CD4-positive, alpha-beta T cell treated with Interferon alpha-2 for 1 hour (primary cell): Measurements from ENCODE around the gene CTF1.
"Not testable (repeated sequence)": the region's sequence is repeated elsewhere in the genome, so short reads cannot be mapped to it uniquely, and the experiment has no call there.

Source experiments
- DNase-seq, 2 donors: peaks; one replicate each; pipeline ENCODE4 v3.0.0-alpha.2; 2020 to 2022

CTF1 gene

GRCh38 chr16:30888856-30889499, 7.4 kb upstream of the CTF1 start:
- no peak for DNase-seq

GRCh38 chr16:30889721-30890120, 6.7 kb upstream of the CTF1 start:
- no peak for DNase-seq

GRCh38 chr16:30891043-30891823, 5.2 kb upstream of the CTF1 start:
- not testable (repeated sequence) for DNase-seq

DNA sequence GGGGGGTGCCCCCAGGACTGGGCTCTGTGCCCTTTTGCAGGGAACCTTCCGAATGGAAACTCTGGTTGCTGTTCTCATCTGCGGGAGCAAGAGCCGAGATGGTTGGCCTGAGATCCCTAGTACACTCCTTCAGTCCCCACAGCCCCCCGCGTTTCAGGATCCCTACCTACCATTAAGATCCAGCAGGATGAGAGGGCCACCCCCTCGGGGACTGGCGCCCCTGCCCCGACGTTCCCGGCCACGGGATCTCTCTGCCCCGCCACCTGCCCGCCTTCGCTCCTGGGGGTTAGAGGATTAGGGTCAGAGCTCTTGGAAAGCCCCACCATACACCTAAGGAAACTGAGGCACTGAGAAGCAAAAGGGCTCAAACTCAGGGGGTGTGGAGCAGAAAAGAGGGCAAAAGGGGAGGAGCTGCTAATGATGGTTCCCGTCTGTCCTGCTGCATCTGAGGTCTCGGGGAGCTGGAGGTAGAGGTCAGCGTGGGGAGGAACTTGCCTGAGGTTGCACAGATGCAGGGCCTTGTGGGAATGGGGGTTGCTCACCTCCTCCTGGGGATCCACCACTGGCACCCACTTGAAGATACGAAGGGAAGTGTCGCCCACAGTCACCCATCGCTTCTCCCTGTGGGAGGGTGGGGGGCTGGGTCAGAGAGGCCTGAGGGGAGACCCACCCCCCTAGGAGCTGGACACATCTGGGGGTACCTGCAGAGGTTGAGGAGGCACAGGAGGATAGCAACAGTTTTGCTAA, 3.6 kb upstream of the CTF1 start:
- DNase-seq = no peak

DNA sequence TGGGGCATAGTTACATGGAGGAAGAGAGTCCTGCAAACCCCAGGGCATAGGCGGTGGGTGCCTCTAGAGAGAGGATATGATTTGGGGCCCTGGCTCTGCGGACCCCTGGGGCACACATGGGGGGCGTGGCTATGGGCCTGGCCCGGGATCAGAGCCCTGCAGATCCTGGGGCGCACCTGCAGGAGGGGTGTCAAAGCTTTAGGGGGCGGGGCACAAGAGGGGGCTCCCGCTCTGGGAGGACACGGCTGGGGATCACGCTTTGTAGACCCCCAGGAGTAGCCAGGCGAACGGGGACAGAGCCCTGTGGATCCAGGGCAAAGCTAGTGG, 3.0 kb upstream of the CTF1 start:
- DNase-seq = peak in 1 of 2 donors; percentile 24

- peak; percentile 81 to 88 for DNase-seq
These were observed 2.5 kb upstream of the CTF1 start, which contains the start of gene BCL7C for GRCh38 chr16:30893744-30894539. TSS of gene BCL7C (minus strand) at chr16:30894077. CDS start at chr16:30893944, 133 bp downstream.

DNA sequence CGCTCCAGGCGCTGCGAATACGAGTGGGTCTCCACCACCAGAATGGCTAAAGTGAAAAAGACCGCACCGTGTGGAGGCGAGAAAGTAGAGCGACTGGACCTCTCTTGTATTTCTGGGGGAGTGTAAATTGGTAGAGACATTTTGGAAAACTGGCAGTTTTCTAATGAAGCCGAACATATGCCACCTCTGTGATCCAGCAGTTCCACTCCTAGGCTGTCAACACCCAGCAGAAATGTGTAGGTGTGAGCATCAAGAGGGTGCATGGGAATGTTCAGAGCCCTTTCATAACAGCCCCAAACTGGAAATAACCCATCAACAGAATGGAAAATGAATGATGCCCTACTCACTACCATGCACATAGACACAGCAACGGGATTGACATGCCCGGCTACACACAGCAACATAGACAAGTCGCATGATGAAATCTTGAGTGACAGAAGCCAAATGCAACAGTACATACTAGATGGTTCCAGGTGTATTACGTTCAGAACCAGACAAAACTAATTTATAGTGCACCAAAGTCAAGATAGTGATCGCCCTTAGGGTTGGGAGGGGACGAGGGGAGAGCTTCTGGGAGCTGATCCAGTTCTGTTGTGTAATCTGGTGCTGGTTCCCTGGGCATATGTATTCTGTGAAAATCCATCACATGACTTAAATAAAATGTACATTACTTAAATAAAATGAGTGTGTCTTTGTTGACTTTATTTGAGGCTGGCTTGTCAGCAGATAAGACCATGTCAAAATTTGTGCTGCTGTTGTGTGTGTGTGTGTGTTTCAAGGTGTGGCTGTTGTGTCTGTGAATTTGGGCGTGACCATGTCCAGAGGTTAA, 1.7 kb upstream of the CTF1 start:
- DNase-seq = peak in 1 of 2 donors; percentile 20

- peak in 1 of 2 donors; percentile 31 for DNase-seq
These were observed 670 bp upstream of the CTF1 start for GRCh38 chr16:30895627-30896260.

DNA sequence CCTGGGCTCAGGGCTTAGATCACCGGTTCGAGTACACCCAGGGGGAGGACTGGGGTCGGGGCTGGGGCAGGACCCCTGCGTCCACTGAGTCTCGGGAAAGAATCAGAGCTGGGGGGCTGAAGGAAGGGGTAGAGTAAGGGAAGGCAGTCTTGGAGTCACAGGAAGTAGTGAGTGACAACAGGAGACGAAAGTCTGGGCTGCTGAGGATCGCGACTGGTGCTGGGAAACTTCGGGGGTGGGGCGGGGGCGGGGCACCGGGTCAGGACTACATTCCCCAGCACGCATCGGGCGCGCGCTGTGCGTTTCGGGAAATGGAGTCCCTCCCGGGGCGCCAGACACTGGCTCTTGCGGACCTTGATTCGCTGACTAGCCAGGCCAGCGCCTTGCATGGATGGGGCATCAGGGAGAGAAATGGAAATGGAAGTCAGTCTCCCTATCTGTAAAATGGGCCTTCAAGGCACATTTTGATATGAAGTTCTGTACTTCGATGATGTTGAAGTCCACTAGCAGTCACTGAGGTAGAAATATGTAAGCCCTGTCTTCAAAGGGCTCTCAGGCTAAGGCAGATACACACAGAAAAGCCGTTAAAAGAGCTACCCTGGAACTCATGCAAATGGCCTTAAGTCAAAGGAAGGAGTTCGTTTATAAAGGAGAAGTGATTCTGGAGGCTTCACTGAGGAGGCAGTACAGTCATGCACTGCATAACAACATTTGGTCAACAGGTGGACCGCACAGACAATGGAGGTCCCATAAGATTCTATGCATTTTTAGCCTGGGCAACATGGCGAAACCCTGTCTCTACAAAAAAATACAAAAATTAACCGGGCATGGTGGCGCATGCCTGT, 697 bp downstream of the CTF1 start:
- DNase-seq = peak; percentile 79 to 83

GRCh38 chr16:30899794-30900193, 3.4 kb downstream of the CTF1 start:
- DNase-seq = no peak

GRCh38 chr16:30900588-30900987, 4.2 kb downstream of the CTF1 start:
- no peak for DNase-seq

DNA sequence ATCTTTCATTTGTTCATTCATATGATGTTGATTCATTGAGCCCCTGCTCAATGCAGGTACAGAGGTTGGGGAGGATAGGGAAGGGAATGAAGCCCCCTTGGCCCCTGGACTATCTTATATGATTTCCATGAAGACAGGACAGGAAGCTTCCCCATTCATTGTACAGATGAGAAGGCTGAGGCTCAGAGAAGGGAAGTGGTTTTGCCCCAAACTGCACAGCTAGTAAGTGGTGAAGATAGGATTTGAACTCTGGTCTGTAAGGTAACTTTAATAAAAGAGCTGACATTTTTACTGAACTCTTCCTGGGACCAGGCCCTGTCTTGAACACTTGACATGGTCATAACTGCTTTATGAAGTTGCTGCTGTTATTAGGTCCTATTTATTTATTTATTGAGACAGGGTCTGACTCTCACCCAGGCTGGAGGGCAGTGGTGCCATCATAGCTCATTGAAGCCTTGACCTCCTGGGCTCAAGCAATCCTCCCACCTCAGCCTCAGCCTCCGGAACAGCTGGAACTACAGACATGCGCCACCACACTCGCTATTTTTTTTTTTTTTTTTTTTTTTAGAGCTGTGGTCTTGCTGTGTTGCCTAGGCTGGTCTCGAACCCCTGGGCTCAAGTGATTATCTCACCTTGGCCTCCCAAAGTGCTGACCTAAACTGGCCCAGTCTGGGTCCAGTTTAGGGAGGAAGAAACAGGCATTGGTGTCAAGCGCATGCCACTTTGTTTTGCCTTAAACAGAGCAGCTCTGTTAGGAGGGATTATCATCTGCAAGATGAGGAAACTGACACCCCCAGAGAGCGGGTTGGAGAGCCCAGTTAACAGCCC, 5.0 kb downstream of the CTF1 start:
- no peak for DNase-seq

DNA sequence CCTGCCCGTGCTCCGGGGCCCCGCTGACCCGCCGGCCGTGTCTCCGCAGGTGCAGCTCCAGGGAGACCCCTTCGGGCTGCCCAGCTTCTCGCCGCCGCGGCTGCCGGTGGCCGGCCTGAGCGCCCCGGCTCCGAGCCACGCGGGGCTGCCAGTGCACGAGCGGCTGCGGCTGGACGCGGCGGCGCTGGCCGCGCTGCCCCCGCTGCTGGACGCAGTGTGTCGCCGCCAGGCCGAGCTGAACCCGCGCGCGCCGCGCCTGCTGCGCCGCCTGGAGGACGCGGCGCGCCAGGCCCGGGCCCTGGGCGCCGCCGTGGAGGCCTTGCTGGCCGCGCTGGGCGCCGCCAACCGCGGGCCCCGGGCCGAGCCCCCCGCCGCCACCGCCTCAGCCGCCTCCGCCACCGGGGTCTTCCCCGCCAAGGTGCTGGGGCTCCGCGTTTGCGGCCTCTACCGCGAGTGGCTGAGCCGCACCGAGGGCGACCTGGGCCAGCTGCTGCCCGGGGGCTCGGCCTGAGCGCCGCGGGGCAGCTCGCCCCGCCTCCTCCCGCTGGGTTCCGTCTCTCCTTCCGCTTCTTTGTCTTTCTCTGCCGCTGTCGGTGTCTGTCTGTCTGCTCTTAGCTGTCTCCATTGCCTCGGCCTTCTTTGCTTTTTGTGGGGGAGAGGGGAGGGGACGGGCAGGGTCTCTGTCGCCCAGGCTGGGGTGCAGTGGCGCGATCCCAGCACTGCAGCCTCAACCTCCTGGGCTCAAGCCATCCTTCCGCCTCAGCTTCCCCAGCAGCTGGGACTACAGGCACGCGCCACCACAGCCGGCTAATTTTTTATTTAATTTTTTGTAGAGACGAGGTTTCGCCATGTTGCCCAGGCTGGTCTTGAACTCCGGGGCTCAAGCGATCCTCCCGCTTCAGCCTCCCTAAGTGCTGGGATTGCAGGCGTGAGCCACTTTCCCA, 5.9 kb downstream of the CTF1 start:
- DNase-seq = peak; percentile 42 to 64

GRCh38 chr16:30903002-30903401, 6.6 kb downstream of the CTF1 start:
- DNase-seq = no peak

DNA sequence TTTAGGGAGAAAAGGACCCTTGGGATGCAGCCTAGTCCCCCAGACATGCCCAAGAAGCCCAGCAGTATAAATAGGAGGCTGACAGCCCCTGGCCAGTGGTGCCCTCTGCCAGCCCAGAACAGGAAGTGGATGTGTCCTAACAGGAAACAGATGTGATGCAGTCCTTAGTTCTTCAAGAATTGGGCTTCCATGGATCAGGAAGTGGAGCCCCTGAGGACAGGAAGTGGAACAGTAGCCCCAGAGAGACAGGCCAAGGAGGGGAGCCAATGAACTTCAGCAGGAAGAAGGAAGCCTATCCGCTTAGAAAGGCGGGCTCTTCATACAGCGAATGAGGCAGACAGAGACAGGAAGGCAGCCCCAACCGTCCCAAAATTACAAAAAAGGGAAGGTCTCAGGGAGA, 7.2 kb downstream of the CTF1 start:
- DNase-seq = peak in 1 of 2 donors; percentile 36

GRCh38 chr16:30904114-30904780, 7.8 kb downstream of the CTF1 start:
- no peak for DNase-seq

- DNase-seq = no peak
These were observed 10.7 kb downstream of the CTF1 start for GRCh38 chr16:30907064-30907463.
